Hypothalamus (tissue), 51 donors: ENCODE results near the gene RANBP17.
"Not testable (repeated sequence)": the region's sequence is repeated elsewhere in the genome, so short reads cannot be mapped to it uniquely, and the experiment has no call there.

Experiments used
- DNase-seq, 51 donors: peaks; one replicate each; lab custom pipeline; 2025; lab: John Stamatoyannopoulos, UW

The RANBP17 gene

DNA sequence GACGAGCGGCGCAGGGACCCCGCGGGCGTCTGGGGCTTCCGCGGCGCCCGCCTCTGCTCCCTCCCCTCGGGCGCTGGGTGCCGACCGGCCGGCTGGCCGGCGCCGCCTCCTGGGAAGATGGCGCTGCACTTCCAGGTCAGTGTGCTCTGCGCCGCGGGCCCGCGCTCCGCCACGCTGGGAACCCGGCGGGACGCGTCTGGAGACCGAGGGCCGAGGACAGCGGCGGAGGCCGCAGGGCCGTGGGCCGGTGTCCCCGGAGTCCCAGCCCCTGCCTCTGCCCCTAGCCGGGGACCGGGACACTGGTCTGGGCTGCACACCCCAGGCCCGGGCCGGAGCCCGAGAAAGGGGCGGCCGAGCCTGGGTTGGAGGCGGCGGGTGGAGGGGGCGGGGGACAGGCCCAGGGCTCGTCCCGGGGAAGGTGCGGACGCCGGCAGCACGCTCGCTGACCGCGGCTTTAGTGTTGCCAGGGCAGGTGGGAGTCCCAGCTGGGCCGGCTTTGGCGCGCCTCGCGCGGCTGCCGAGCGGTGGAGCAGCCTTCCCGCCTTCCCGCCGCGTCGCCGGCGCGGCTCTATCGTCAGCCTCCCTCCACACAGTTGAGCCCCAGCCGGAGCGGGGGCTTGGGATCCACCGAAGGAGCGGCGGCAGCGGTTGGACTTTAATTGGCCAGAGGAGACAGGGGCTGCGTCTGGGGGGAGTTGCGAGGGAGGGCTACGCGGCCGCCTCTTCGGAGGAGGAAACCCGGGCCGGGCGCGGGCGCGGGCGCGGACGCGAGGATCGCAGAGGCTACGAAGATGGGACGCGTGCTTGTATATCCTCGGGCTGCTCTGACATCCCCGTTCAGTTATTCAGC is at the start of gene RANBP17:
Gene RANBP17 (plus strand): TSS at position 102 of the 850 bp plus-strand sequence.
- peak in 22 of 51 donors; percentile 1 to 49 (median 15) for DNase-seq

- no peak for DNase-seq
These were observed 48.6 kb upstream of the RANBP17 start for GRCh38 chr5:170813231-170813630.

GRCh38 chr5:170817195-170817594 is 44.6 kb upstream of the RANBP17 start:
- no peak for DNase-seq

- DNase-seq = no peak
These were observed 43.6 kb upstream of the RANBP17 start for GRCh38 chr5:170818232-170818631.

GRCh38 chr5:170819824-170820223 is 42.0 kb upstream of the RANBP17 start:
- peak in 1 of 51 donors; percentile 1 for DNase-seq

DNA sequence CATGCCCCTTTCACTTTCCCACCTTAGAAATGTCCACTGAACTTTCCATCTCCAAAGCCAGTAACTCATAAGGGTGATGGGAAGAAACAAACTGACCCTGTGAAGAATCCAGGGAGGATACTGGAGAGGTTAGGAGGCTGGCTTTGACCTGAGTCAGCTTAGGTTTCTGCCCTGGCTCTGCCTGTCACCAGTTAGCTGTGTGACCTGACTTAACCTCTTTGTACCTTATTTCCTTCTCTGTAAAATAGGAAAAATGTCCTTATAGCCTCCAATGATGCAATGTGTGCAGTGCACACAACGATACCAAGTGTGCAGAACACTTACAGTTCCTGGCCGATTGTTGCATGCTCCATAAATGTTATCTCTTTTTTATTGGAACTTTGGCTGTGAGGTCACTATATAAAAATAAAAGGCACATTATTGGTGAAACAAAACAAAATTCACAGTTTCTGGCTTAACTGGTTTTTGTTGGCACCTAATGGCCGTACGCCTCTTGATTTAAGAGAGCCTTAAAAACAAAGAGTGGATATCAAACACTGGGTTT is 40.5 kb upstream of the RANBP17 start:
- no peak for DNase-seq

DNA sequence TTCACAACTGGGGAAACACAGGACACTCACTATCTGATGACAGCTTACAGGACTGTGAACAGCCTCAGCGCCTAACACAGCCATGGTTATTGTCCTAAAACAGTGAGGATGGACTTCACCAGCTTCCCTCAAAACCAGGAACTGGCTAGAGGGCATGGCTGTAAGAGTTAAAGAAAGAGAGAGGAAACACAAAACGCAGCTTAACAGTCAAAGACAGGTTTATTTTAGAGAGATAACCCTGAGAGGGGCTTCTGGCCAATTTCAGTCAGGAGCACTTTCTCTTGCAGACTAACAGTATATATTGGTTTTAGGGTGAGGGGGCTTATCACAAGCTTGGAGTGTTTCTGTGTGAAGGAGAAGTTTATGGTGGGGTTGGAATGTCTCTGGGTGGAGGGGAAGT is 35.7 kb upstream of the RANBP17 start:
- no peak for DNase-seq

GRCh38 chr5:170832241-170832640 is 29.6 kb upstream of the RANBP17 start:
- DNase-seq = no peak

GRCh38 chr5:170833981-170834380 is 27.8 kb upstream of the RANBP17 start:
- not testable (repeated sequence) for DNase-seq

DNA sequence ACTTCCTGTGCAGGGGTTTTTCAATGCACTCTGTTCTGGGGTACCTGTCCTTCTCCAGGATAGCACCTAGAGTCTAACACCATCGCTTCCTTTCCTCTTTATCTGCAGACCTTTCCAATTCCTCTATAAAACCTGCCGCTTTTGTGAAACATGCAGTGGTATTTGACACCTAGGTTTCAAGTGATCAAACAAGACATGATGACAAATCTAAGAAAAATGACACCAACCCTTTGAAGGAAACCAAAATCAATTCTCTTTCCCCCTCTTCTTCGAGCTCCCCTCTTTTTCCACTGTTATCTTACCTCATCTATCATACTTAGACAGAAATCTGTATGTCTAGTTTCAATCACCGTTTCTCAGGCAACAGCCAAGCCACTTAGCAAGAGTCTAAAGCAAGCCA is 25.6 kb upstream of the RANBP17 start:
- DNase-seq = no peak

DNA sequence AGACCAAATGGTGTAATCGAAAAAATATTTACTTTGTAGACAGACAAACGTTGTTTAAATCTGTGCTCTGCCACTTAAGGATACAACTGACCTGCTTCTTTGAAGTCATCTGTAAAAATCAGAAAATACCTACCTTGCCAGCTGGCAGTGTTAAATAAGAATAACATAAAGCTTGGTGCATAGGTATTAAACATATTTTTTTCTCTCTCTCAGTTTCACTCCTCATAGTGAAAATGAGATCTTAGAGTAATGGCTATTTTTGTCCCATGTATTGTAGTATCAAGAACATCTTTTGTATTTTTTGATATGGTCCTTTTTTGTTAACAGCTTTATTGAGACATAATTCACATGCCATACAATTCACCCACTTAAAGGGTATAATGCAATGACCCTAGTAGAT is 17.9 kb upstream of the RANBP17 start:
- DNase-seq = no peak

GRCh38 chr5:170844651-170845050 is 17.2 kb upstream of the RANBP17 start:
- no peak for DNase-seq

GRCh38 chr5:170846416-170846815 is 15.4 kb upstream of the RANBP17 start:
- DNase-seq = no peak

GRCh38 chr5:170846846-170847245 is 15.0 kb upstream of the RANBP17 start:
- DNase-seq = no peak

DNA sequence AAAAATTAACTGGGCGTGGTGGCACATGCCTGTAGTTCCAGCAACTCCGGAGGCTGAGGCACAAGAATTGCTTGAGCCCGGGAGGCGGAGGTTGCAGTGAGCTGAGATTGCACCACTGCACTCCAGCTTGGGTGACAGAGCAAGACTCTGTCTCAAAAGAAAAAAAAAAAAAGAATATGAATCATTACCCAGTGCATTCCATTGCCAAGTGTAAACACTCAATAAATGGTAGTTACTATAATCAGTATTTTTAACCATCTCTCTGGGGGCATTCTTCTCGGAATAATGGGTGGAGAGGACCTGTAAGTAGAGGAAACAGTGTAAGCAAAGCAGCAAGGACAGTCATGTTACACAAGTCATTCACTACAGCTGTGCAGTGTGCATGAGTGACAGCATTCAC is 13.8 kb upstream of the RANBP17 start:
- no peak for DNase-seq

DNA sequence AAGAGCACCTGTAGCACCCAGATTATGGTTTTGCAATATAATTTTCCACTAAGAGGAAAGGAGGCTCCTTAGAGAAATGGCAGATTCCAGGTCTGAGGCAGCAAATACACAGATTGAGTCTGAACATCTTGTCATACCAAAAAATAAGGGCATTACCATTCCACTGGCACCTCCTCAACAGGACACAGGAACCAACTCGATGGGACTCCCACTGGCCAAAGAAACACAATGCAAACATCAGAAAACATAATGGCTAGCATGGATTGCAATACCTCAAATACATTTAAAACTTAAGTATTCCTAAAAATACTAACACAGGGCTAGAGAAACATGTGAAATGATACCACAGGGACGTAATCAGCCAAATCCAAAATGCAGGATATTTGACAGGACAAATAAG is 12.4 kb upstream of the RANBP17 start:
- no peak for DNase-seq

DNA sequence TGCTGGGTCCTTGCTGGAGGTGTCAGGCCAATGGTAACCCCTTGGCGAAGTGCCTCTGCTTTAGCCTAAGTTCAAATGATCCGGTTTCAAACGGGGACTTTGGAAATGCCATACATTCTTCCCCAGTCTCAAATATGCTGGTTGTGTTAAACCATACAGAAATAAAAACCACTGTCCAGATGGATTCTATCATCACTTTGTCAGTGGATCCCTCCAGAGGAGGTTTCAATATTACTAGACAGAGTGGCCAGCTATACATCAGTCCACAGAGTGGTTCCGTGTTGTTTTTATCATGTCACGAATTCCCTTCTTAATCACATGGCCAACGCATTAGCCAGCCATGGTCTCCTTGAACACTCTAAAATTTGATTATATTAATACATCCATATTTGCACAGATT is 7.3 kb upstream of the RANBP17 start:
- DNase-seq = no peak

DNA sequence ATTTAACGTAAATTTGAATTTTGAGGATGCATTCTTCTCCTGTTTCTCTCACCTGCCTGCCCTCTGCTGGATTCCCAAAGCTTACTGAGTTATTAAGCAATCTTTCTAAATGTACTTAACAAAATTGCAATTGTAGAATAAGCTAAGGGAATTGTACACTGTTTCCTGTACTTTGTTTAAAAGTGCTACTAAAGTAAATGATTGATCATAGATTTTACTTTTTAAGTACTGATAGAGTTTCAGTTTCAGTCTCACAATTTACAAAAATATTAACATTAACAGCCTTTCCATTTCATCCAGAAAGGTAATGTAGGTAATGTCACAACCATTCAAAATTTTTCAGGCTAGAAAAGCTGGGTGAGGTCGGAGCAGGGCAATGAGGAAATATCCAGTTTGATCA is 4.8 kb upstream of the RANBP17 start:
- DNase-seq = no peak

GRCh38 chr5:170860415-170860814 is 1.4 kb upstream of the RANBP17 start:
- DNase-seq = no peak

DNA sequence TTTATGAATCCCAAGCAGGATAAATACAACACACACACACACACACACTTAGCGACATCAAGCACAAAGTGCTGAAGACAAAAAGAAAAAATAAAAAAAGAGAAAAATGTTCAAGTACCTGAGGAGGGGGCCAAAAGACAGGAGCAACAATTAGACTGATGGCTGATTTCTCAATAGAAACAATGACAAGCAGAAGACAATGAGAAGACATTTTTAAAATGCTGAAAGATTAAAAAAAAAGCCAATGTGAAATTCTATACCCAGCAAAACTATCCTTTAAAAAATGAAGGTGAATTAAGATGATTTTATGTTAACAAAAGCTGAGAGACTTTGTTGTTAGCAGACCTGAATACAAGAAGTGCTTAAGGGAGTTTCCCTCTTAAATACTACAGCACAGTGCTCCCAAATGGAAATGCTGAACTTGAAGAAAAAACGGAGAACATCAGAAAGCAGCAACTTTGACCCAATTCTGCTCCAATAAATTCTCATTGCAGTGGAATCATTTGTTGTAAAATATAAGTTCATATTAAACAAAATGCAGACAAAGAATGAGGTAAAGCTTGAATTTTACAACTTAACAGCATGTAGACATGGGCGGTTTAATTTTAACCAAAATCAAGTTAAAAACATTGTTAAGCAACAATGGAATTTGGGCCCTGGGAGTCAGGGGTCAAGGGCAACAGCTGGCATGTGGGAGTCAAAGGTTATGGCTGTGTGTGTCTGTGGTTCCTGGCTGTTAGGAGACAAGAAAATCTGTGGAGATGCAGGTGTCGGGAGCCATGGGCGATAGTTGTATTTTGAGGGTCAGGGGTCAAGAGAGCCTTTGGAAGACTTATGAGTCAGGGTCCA is 776 bp upstream of the RANBP17 start:
- no peak for DNase-seq

DNA sequence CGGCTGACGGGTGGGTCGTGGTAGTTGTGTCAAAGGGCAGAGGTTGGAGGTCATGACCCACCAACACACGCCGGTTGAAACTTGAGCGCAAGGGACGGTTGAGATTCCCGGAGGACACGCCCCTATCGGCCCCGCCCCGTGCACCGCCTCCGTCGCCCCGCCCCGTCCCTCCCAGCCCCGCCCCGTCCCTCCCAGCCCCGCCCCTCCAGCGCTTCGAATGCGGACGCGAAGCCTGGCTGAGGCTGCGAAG is 226 bp upstream of the RANBP17 start:
- DNase-seq = peak in 2 of 51 donors; percentile 13 to 15

DNA sequence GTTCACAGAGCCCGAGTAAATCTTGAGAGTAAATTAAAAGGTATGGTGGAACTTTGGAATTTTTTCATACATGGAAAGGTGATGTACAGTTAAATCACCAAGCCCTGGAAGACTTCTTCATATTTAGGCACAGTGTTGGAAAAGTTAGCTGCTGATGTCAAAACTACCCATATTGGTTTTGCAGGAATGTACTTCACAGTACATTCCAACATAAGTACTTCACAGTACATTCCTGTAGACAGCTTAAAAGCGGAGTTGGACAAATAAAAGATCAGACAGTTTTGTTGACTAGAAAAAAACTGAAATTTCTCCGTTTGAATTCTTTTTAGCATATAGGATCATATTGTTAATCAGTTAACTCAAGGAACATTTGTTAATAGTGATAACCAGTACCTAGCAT is 1.8 kb downstream of the RANBP17 start:
- DNase-seq = no peak
